OCI-LY1 (cell line): Measurements from ENCODE around the gene KRT28.

Source experiments
- H2AFZ ChIP-seq: fragments of 200-600 bp; sonication (generic), shearing (Covaris generic); 2 replicates; pipeline ENCODE4 v1.6.0; 2014; ENCODE audit warnings: antibody characterized with exemption, mild to moderate bottlenecking, low read length
- H3F3A ChIP-seq: fragments of 200-600 bp; sonication (generic), shearing (Covaris generic); 2 replicates; pipeline ENCODE4 v1.6.0; 2014; ENCODE audit warnings: mild to moderate bottlenecking, antibody characterized with exemption, low read length, moderate library complexity; ENCODE audit not compliant: insufficient read depth
- H3K27ac ChIP-seq: fragments of 200-600 bp; sonication (generic); 2 replicates; pipeline ENCODE4 v1.5.1; 2014; ENCODE audit warnings: low read length, mixed run types, mild to moderate bottlenecking, low read depth; ENCODE audit not compliant: poor library complexity, severe bottlenecking
- H3K27me3 ChIP-seq: fragments of 200-600 bp; sonication (generic); 2 replicates; pipeline ENCODE4 v1.6.0; 2014; ENCODE audit warnings: antibody characterized with exemption, mild to moderate bottlenecking, low read length, moderate library complexity; ENCODE audit not compliant: insufficient read depth
- H3K36me3 ChIP-seq: fragments of 200-600 bp; sonication (generic); 2 replicates; pipeline ENCODE4 v1.6.1; 2014; ENCODE audit warnings: mild to moderate bottlenecking, antibody characterized with exemption, low read length, moderate library complexity, mixed read lengths; ENCODE audit not compliant: insufficient read depth
- H3K4me1 ChIP-seq: fragments of 200-600 bp; sonication (generic); 2 replicates; pipeline ENCODE4 v1.5.1; 2014; ENCODE audit warnings: mild to moderate bottlenecking, low read length, moderate library complexity; ENCODE audit not compliant: insufficient read depth, severe bottlenecking
- H3K4me2 ChIP-seq: fragments of 200-600 bp; sonication (generic), shearing (Covaris generic); 2 replicates; pipeline ENCODE4 v1.6.1; 2014; ENCODE audit warnings: low read length
- H3K4me3 ChIP-seq: fragments of 200-600 bp; sonication (generic); 2 replicates; pipeline ENCODE4 v1.5.1; 2014; ENCODE audit warnings: low read length, low read depth, mild to moderate bottlenecking, mixed read lengths; ENCODE audit not compliant: poor library complexity, severe bottlenecking
- H3K79me2 ChIP-seq: fragments of 200-600 bp; shearing (Covaris generic); 2 replicates; pipeline ENCODE4 v1.6.1; 2016; ENCODE audit warnings: mixed run types, low read length, mixed read lengths; ENCODE audit not compliant: insufficient read depth
- H3K9ac ChIP-seq: fragments of 200-600 bp; sonication (generic), shearing (Covaris generic); 2 replicates; pipeline ENCODE4 v1.6.1; 2014; ENCODE audit warnings: mild to moderate bottlenecking, low read length, mixed read lengths
- H3K9me2 ChIP-seq: fragments of 200-600 bp; sonication (generic), shearing (Covaris generic); 2 replicates; pipeline ENCODE4 v1.6.1; 2014; ENCODE audit warnings: low read depth, mild to moderate bottlenecking, low read length, mixed read lengths
- H3K9me3 ChIP-seq: fragments of 200-600 bp; shearing (Covaris generic); 2 replicates; pipeline ENCODE4 v1.6.1; 2014; ENCODE audit warnings: low read length, mixed read lengths
- H4K20me1 ChIP-seq: fragments of 200-600 bp; sonication (generic), shearing (Covaris generic); 2 replicates; pipeline ENCODE4 v1.6.0; 2016; ENCODE audit warnings: mild to moderate bottlenecking, low read length; ENCODE audit not compliant: insufficient read depth
- EZH2 ChIP-seq: fragments of 200-600 bp; sonication (generic), shearing (Covaris generic); IDR thresholded peaks from 2 replicates; pipeline ENCODE4 v1.8.0; 2017; ENCODE audit warnings: borderline replicate concordance, mixed run types, mild to moderate bottlenecking, antibody characterized with exemption, low read length, moderate library complexity, mixed read lengths
- TF ChIP-seq, protein P1 (sequence below): fragments of 200-600 bp; sonication (generic), shearing (Covaris generic); IDR thresholded peaks from 2 replicates; pipeline ENCODE4 v1.5.1; 2017; ENCODE audit warnings: mild to moderate bottlenecking, antibody characterized with exemption, low read length, moderate library complexity, mixed read lengths

Gene KRT28

GRCh38 chr17:40765657-40766056 lies 34.1 kb downstream of the KRT28 start:
- no peaks in the 10 kb centered on the region for H3K9me2 ChIP-seq
- H3K4me1 ChIP-seq, result no peaks in the 10 kb centered on the region
- no peaks in the 10 kb centered on the region for H4K20me1 ChIP-seq
- no peak overlapping the region for H3K4me3 ChIP-seq
- no peaks in the 10 kb centered on the region for H3K36me3 ChIP-seq
- H3K79me2 ChIP-seq, result no peaks in the 10 kb centered on the region
- no peak overlapping the region for H2AFZ ChIP-seq
- H3K4me2 ChIP-seq, result no peak overlapping the region
- no peak overlapping the region for H3K27ac ChIP-seq
- H3K27me3 ChIP-seq, result no peaks in the 10 kb centered on the region
- TF ChIP-seq EZH2, result no peak
- TF ChIP-seq, protein P1, sequence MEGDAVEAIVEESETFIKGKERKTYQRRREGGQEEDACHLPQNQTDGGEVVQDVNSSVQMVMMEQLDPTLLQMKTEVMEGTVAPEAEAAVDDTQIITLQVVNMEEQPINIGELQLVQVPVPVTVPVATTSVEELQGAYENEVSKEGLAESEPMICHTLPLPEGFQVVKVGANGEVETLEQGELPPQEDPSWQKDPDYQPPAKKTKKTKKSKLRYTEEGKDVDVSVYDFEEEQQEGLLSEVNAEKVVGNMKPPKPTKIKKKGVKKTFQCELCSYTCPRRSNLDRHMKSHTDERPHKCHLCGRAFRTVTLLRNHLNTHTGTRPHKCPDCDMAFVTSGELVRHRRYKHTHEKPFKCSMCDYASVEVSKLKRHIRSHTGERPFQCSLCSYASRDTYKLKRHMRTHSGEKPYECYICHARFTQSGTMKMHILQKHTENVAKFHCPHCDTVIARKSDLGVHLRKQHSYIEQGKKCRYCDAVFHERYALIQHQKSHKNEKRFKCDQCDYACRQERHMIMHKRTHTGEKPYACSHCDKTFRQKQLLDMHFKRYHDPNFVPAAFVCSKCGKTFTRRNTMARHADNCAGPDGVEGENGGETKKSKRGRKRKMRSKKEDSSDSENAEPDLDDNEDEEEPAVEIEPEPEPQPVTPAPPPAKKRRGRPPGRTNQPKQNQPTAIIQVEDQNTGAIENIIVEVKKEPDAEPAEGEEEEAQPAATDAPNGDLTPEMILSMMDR, result no peak
- H3F3A ChIP-seq, result no peaks in the 10 kb centered on the region
- H3K9me3 ChIP-seq, result peaks cover 5% of the 10 kb centered on the region; the same call in 1 of the 2 replicates
- H3K9ac ChIP-seq, result no peak overlapping the region

GRCh38 chr17:40763752-40764151 lies 36.0 kb downstream of the KRT28 start:
- Histone ChIP-seq H2AFZ (no peak overlapping the region), H3K79me2 (no peaks in the 10 kb centered on the region), H4K20me1 (no peaks in the 10 kb centered on the region), H3F3A (no peaks in the 10 kb centered on the region), H3K4me1 (no peaks in the 10 kb centered on the region), H3K36me3 (no peaks in the 10 kb centered on the region; the same call in 1 of the 2 replicates), H3K4me2 (no peak overlapping the region), H3K9me2 (no peaks in the 10 kb centered on the region), H3K9ac (no peak overlapping the region), H3K27me3 (no peaks in the 10 kb centered on the region), H3K27ac (no peak overlapping the region), H3K4me3 (no peak overlapping the region), H3K9me3 (peaks cover 11% of the 10 kb centered on the region; the same call in 1 of the 2 replicates)
- TF ChIP-seq, protein P1, result no peak
- TF ChIP-seq EZH2, result no peak

GRCh38 chr17:40760105-40761016 lies 39.4 kb downstream of the KRT28 start:
- Histone ChIP-seq H3K36me3 (no peaks in the 10 kb centered on the region; the same call in 1 of the 2 replicates), H3K9me3 (peaks cover 11% of the 10 kb centered on the region; the same call in 1 of the 2 replicates), H3K4me2 (no peak overlapping the region), H3K27ac (no peak overlapping the region), H3F3A (no peaks in the 10 kb centered on the region), H3K4me1 (no peaks in the 10 kb centered on the region), H2AFZ (no peak overlapping the region), H3K79me2 (no peaks in the 10 kb centered on the region), H4K20me1 (no peaks in the 10 kb centered on the region), H3K4me3 (no peak overlapping the region), H3K9ac (no peak overlapping the region), H3K27me3 (no peaks in the 10 kb centered on the region), H3K9me2 (no peaks in the 10 kb centered on the region)
- TF ChIP-seq, protein P1, result no peak
- no peak for TF ChIP-seq EZH2
